H9 (cell line): Measurements from ENCODE around the gene TRIM40. TPM values are rescaled to one million over a fixed set of nuclear protein-coding genes. Genes with fewer than 3 reads are reported as not detected.
A peak's percentile ranks its signal among the peaks of the same experiment; 100 is the strongest.

Experiments
- DNase-seq: peaks from one replicate; pipeline ENCODE4 v3.0.0-alpha.2; 2017
- H2AFZ ChIP-seq: one replicate; pipeline ENCODE4 v1.6.1; 2013; ENCODE audit warnings: mild to moderate bottlenecking, low read length, control low read depth, moderate library complexity
- H2AK5ac ChIP-seq: 2 replicates; pipeline ENCODE4 v1.6.1; 2013; ENCODE audit warnings: low read length, control low read depth, mixed read lengths; ENCODE audit not compliant: insufficient read length
- H2BK120ac ChIP-seq: one replicate; pipeline ENCODE4 v1.6.1; 2013; ENCODE audit warnings: low read depth, mild to moderate bottlenecking, low read length, control low read depth, inconsistent platforms; ENCODE audit not compliant: poor library complexity, severe bottlenecking
- H2BK12ac ChIP-seq: 2 replicates; pipeline ENCODE4 v1.6.1; 2013; ENCODE audit warnings: low read length, control low read depth, mixed read lengths, low read depth; ENCODE audit not compliant: insufficient read length
- H2BK15ac ChIP-seq: 2 replicates; pipeline ENCODE4 v1.6.1; 2013; ENCODE audit warnings: low read depth, low read length, control low read depth
- H2BK20ac ChIP-seq: one replicate; pipeline ENCODE4 v1.6.1; 2013; ENCODE audit warnings: low read depth, mild to moderate bottlenecking, low read length, control low read depth, inconsistent platforms; ENCODE audit not compliant: poor library complexity, severe bottlenecking
- H2BK5ac ChIP-seq: 2 replicates; pipeline ENCODE4 v1.6.1; 2013; ENCODE audit warnings: low read length, control low read depth, mixed read lengths; ENCODE audit not compliant: insufficient read length
- H3K14ac ChIP-seq: 2 replicates; pipeline ENCODE4 v1.6.1; 2013; ENCODE audit warnings: low read length, control low read depth; ENCODE audit not compliant: insufficient read depth
- H3K18ac ChIP-seq: 2 replicates; pipeline ENCODE4 v1.6.1; 2013; ENCODE audit warnings: low read depth, mild to moderate bottlenecking, mixed read lengths, low read length, control low read depth; ENCODE audit not compliant: insufficient read length
- H3K23ac ChIP-seq: 2 replicates; pipeline ENCODE4 v1.6.1; 2013; ENCODE audit warnings: low read length, control low read depth, mixed read lengths, low read depth; ENCODE audit not compliant: insufficient read length
- H3K23me2 ChIP-seq: 2 replicates; pipeline ENCODE4 v1.6.1; 2013; ENCODE audit warnings: low read depth, mild to moderate bottlenecking, mixed read lengths, low read length, control low read depth; ENCODE audit not compliant: insufficient read length, poor library complexity, severe bottlenecking
- H3K27ac ChIP-seq: 2 replicates; pipeline ENCODE4 v1.5.1; 2013; ENCODE audit warnings: low read length, control low read depth, mixed read lengths, low read depth; ENCODE audit not compliant: insufficient read length
- H3K27me3 ChIP-seq: 2 replicates; pipeline ENCODE4 v1.6.1; 2013; ENCODE audit warnings: low read length, control low read depth, inconsistent platforms; ENCODE audit not compliant: insufficient read depth
- H3K4ac ChIP-seq: 2 replicates; pipeline ENCODE4 v1.6.1; 2013; ENCODE audit warnings: low read depth, mild to moderate bottlenecking, control low read depth, inconsistent platforms, low read length, moderate library complexity
- H3K4me1 ChIP-seq: 2 replicates; pipeline ENCODE4 v1.6.1; 2013; ENCODE audit warnings: low read length, control low read depth, inconsistent platforms; ENCODE audit not compliant: insufficient read depth
- H3K4me2 ChIP-seq: 2 replicates; pipeline ENCODE4 v1.6.1; 2013; ENCODE audit warnings: low read length, control low read depth, mixed read lengths; ENCODE audit not compliant: insufficient read length, insufficient read depth
- H3K56ac ChIP-seq: 2 replicates; pipeline ENCODE4 v1.6.1; 2013; ENCODE audit warnings: low read depth, mild to moderate bottlenecking, mixed read lengths, low read length, control low read depth; ENCODE audit not compliant: insufficient read length
- H3K79me1 ChIP-seq: 2 replicates; pipeline ENCODE4 v1.6.1; 2013; ENCODE audit warnings: low read depth, mild to moderate bottlenecking, moderate library complexity, low read length, control low read depth, inconsistent platforms; ENCODE audit not compliant: insufficient read depth, poor library complexity, severe bottlenecking
- H3K79me2 ChIP-seq: 2 replicates; pipeline ENCODE4 v1.6.1; 2013; ENCODE audit warnings: low read length, control low read depth, inconsistent platforms; ENCODE audit not compliant: insufficient read depth
- H3K9ac ChIP-seq: 2 replicates; pipeline ENCODE4 v1.6.1; 2013; ENCODE audit warnings: low read length, control low read depth, mixed read lengths; ENCODE audit not compliant: insufficient read length; ENCODE audit errors: extremely low read depth
- H3K9me3 ChIP-seq: one replicate; pipeline ENCODE4 v1.6.1; 2013; ENCODE audit warnings: low read depth, low read length, inconsistent platforms; ENCODE audit not compliant: control insufficient read depth
- H3T11ph ChIP-seq: one replicate; pipeline ENCODE4 v1.6.1; 2013; ENCODE audit warnings: mild to moderate bottlenecking, low read length, control low read depth, inconsistent platforms
- H4K20me1 ChIP-seq: one replicate; pipeline ENCODE4 v1.6.1; 2013; ENCODE audit not compliant: control insufficient read depth, insufficient read length, insufficient read depth
- H4K5ac ChIP-seq: 2 replicates; pipeline ENCODE4 v1.6.1; 2013; ENCODE audit warnings: low read depth, mild to moderate bottlenecking, mixed read lengths, low read length, control low read depth; ENCODE audit not compliant: insufficient read length
- H4K8ac ChIP-seq: replicated peaks from 2 replicates; pipeline ENCODE4 v1.6.1; 2013; ENCODE audit warnings: low read length, control low read depth, mixed read lengths, low read depth; ENCODE audit not compliant: insufficient read length
- H4K91ac ChIP-seq: 2 replicates; pipeline ENCODE4 v1.6.1; 2013; ENCODE audit warnings: low read depth, mild to moderate bottlenecking, moderate library complexity, mixed read lengths, low read length, control low read depth; ENCODE audit not compliant: insufficient read length
- H3K27ac Mint-ChIP-seq, 3 experiments: 2 replicates in 2 of 3; 3 replicates in 1 of 3; pipeline ENCODE4 v1.8.0; 2020 to 2021; ENCODE audit warnings: mixed read lengths in 3 of 3, mild to moderate bottlenecking in 1 of 3, moderate library complexity in 1 of 3
- H3K27me3 Mint-ChIP-seq: 2 replicates; pipeline ENCODE4 v1.8.0; 2021; ENCODE audit warnings: low read depth, mild to moderate bottlenecking, moderate library complexity, mixed read lengths
- H3K36me3 Mint-ChIP-seq, 3 experiments: 2 replicates in 2 of 3; 3 replicates in 1 of 3; pipeline ENCODE4 v1.8.0; 2020 to 2021; ENCODE audit warnings: low read depth in 3 of 3, mixed read lengths in 3 of 3; ENCODE audit not compliant: insufficient read depth in 1 of 3
- H3K4me1 Mint-ChIP-seq, 2 experiments: 2 replicates each; pipeline ENCODE4 v1.8.0; 2020; ENCODE audit warnings: mixed read lengths in 2 of 2
- H3K4me3 Mint-ChIP-seq, 2 experiments: 2 replicates in 1 of 2; 3 replicates in 1 of 2; pipeline ENCODE4 v1.8.0; 2020 to 2021; ENCODE audit warnings: mild to moderate bottlenecking in 2 of 2, mixed read lengths in 2 of 2, moderate library complexity in 1 of 2
- H3K9me3 Mint-ChIP-seq, 2 experiments: 2 replicates in 1 of 2; 3 replicates in 1 of 2; pipeline ENCODE4 v1.8.0; 2020; ENCODE audit warnings: mild to moderate bottlenecking in 2 of 2, mixed read lengths in 2 of 2, moderate library complexity in 1 of 2
- WGBS: extraction: QIAGEN DNeasy Blood & Tissue Kit; methylation state at CpG from one replicate; pipeline ENCODE4 v1.1.7; 2013; ENCODE audit warnings: missing lambda C conversion rate, low lambda C conversion rate, mixed read lengths; ENCODE audit not compliant: insufficient read length; ENCODE audit errors: extremely low coverage; 5-methylcytosine and 5-hydroxymethylcytosine counted together
- total RNA-seq: library from RNA; stranded (reverse); gene quantifications from 2 replicates; pipeline ENCODE4 v1.2.1, GENCODE V29; 2021
- TF ChIP-seq, protein P1 (sequence below): fragments of 200-600 bp; sonication (generic); conservative IDR thresholded peaks from 3 replicates; pipeline ENCODE4 v1.8.0; 2021; ENCODE audit warnings: antibody characterized with exemption, mild to moderate bottlenecking

TRIM40 gene
- total RNA-seq, 1 experiment from 2014 or later = not detected

DNA sequence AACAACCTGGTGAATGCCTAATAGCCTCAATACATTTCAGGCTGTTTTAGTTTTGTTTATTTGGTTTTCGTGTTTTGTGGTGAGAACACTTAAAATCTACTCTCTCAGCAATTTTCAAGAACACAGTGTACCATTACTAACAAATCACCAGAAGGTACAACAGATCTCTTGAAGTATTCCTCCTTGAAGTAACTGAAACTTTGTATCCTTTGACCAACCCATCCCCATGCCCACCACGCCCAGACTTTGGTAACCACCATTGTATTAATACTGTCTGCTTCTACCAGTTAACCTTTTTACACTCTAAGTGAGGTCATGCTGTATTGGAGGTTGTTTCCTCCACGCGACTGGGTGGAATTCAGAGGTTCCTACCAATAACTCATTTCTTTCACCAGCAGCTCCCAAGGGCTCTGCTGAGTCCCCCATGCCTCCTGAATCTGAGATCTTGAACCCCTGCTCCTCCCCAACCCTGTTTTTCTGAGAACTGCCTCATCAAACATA, 5.7 kb upstream of the TRIM40 start:
- no peak overlapping the region for H3T11ph ChIP-seq
- H2BK12ac ChIP-seq = no peak overlapping the region
- peaks cover 11% of the 10 kb centered on the region for H3K23me2 ChIP-seq
- H3K4ac ChIP-seq = no peak overlapping the region
- H4K5ac ChIP-seq = no peak overlapping the region
- H3K56ac ChIP-seq = no peak overlapping the region
- Mint-ChIP-seq H3K27me3 (peaks cover 80% of the 10 kb centered on the region), H3K4me3 (no peak overlapping the region), H3K9me3 (no peaks in the 10 kb centered on the region), H3K4me1 (peaks cover 5 to 12% of the 10 kb centered on the region in 2 experiments), H3K36me3 (no peaks in the 10 kb centered on the region), H3K27ac (no peak overlapping the region)
- H3K18ac ChIP-seq = no peak overlapping the region
- H3K79me1 ChIP-seq = no peaks in the 10 kb centered on the region
- H3K4me1 ChIP-seq = no peaks in the 10 kb centered on the region
- H3K9ac ChIP-seq = no peak overlapping the region
- H3K27ac ChIP-seq = no peak overlapping the region
- H2AK5ac ChIP-seq = no peak overlapping the region
- no peak overlapping the region for H3K14ac ChIP-seq
- no CpG with 5 or more reads among the region's 4 CpGs for WGBS
- H2BK5ac ChIP-seq = no peak overlapping the region
- no peak overlapping the region for H2BK120ac ChIP-seq
- no peak overlapping the region for H3K23ac ChIP-seq
- DNase-seq = no peak
- H4K91ac ChIP-seq = no peak overlapping the region
- H2AFZ ChIP-seq = no peak overlapping the region
- H2BK20ac ChIP-seq = no peak overlapping the region
- H4K8ac ChIP-seq = no peak overlapping the region
- TF ChIP-seq, protein P1, sequence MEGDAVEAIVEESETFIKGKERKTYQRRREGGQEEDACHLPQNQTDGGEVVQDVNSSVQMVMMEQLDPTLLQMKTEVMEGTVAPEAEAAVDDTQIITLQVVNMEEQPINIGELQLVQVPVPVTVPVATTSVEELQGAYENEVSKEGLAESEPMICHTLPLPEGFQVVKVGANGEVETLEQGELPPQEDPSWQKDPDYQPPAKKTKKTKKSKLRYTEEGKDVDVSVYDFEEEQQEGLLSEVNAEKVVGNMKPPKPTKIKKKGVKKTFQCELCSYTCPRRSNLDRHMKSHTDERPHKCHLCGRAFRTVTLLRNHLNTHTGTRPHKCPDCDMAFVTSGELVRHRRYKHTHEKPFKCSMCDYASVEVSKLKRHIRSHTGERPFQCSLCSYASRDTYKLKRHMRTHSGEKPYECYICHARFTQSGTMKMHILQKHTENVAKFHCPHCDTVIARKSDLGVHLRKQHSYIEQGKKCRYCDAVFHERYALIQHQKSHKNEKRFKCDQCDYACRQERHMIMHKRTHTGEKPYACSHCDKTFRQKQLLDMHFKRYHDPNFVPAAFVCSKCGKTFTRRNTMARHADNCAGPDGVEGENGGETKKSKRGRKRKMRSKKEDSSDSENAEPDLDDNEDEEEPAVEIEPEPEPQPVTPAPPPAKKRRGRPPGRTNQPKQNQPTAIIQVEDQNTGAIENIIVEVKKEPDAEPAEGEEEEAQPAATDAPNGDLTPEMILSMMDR = no peak
- H4K20me1 ChIP-seq = no peaks in the 10 kb centered on the region
- H3K27me3 ChIP-seq = peaks cover 23% of the 10 kb centered on the region; the same call in 1 of the 2 replicates
- H3K4me2 ChIP-seq = peak overlapping the region; percentile 13
- H3K79me2 ChIP-seq = no peaks in the 10 kb centered on the region
- H2BK15ac ChIP-seq = no peak overlapping the region
- no peaks in the 10 kb centered on the region for H3K9me3 ChIP-seq
